ENCODE results near the gene ALDOA. TPM values are rescaled to one million over a fixed set of nuclear protein-coding genes. Genes with fewer than 3 reads are reported as not detected.

ALDOA gene
- total RNA-seq, 2 donors from 2014 or later, result 2,396 to 2,926 TPM

- Histone ChIP-seq H3K9me3 (no peaks in the 10 kb centered on the region), H3K4me1 (peaks cover 21% of the 10 kb centered on the region), H3K27me3 (no peaks in the 10 kb centered on the region), H3K9ac (ENCODE audit: low read depth in 2 of 2, low read length in 2 of 2) (no peak overlapping the region), H3K4me3 (no peak overlapping the region), H3K36me3 (peaks cover 9% of the 10 kb centered on the region), H3K27ac (no peak overlapping the region)
- TF ChIP-seq CTCF (IDR thresholded peaks at IDR 0.05), result no peak
- no peak for DNase-seq
- intact Hi-C loops (cut with DNase I), result no loop called here
These were observed 13.9 kb downstream of the ALDOA start for GRCh38 chr16:30079480-30079879.

GRCh38 chr16:30082545-30083090 lies 17.1 kb downstream of the ALDOA start:
- Histone ChIP-seq H3K4me3 (no peak overlapping the region), H3K9ac (ENCODE audit: low read depth in 2 of 2, low read length in 2 of 2) (no peak overlapping the region), H3K27ac (no peak overlapping the region), H3K27me3 (no peaks in the 10 kb centered on the region), H3K36me3 (peaks cover 20% of the 10 kb centered on the region), H3K9me3 (no peaks in the 10 kb centered on the region), H3K4me1 (peaks cover 5% of the 10 kb centered on the region)
- intact Hi-C loops (cut with DNase I), result no loop called here
- TF ChIP-seq CTCF (IDR thresholded peaks at IDR 0.05), result no peak
- DNase-seq, result no peak

GRCh38 chr16:30083216-30084055 lies 17.9 kb downstream of the ALDOA start:
- no peaks in the 10 kb centered on the region for H3K4me1 ChIP-seq
- H3K9me3 ChIP-seq, result no peaks in the 10 kb centered on the region
- no peak overlapping the region for H3K27ac ChIP-seq
- no peaks in the 10 kb centered on the region for H3K27me3 ChIP-seq
- no peak overlapping the region for H3K4me3 ChIP-seq
- no peak overlapping the region for H3K9ac ChIP-seq (ENCODE audit: low read depth in 2 of 2, low read length in 2 of 2)
- H3K36me3 ChIP-seq, result peaks cover 15% of the 10 kb centered on the region
- intact Hi-C loops (cut with DNase I), result no loop called here
- no peak for TF ChIP-seq CTCF (IDR thresholded peaks at IDR 0.05)
- DNase-seq, result no peak

GRCh38 chr16:30084096-30084815 lies 18.7 kb downstream of the ALDOA start:
- no peak for DNase-seq
- no peaks in the 10 kb centered on the region for H3K4me1 ChIP-seq
- H3K9me3 ChIP-seq, result no peaks in the 10 kb centered on the region
- no peak overlapping the region for H3K27ac ChIP-seq
- intact Hi-C loops (cut with DNase I), result no loop called here
- H3K36me3 ChIP-seq, result peaks cover 14% of the 10 kb centered on the region
- H3K4me3 ChIP-seq, result no peak overlapping the region
- no peaks in the 10 kb centered on the region for H3K27me3 ChIP-seq
- H3K9ac ChIP-seq (ENCODE audit: low read depth in 2 of 2, low read length in 2 of 2), result no peak overlapping the region
- no peak for TF ChIP-seq CTCF (IDR thresholded peaks at IDR 0.05)

- no peak for DNase-seq
- TF ChIP-seq CTCF (IDR thresholded peaks at IDR 0.05), result no peak
- Histone ChIP-seq H3K9ac (ENCODE audit: low read depth in 2 of 2, low read length in 2 of 2) (no peak overlapping the region), H3K36me3 (peaks cover 14% of the 10 kb centered on the region), H3K4me3 (no peak overlapping the region), H3K4me1 (no peaks in the 10 kb centered on the region), H3K9me3 (no peaks in the 10 kb centered on the region), H3K27me3 (no peaks in the 10 kb centered on the region), H3K27ac (no peak overlapping the region)
- intact Hi-C loops (cut with DNase I), result no loop called here
These were observed 19.2 kb downstream of the ALDOA start for GRCh38 chr16:30084816-30085159.

Data from colonic mucosa (tissue), 4 donors.